Endothelial cell of umbilical vein (primary cell): ENCODE results near the gene GLYATL1B. TPM values are rescaled to one million over a fixed set of nuclear protein-coding genes. Genes with fewer than 3 reads are reported as not detected.

Experiments used
- BruUV-seq: library from RNA; stranded (reverse); fragments of 400-500 nt; replicated peaks from 2 replicates; lab custom pipeline; 2021; lab: Mats Ljungman, UMichigan
- CTCF ChIA-PET: fragments of 300-600, 350-600 bp; sonication (Branson Sonifier 250); formaldehyde crosslinking; loops from one replicate; lab custom pipeline; 2021; ENCODE audit warnings: antibody characterized with exemption, inconsistent platforms; lab: Charles Lee
- POLR2A ChIA-PET: fragments of 300-600, 350-600 bp; sonication (Branson Sonifier 250); formaldehyde crosslinking; loops from one replicate; lab custom pipeline; 2021; ENCODE audit warnings: antibody characterized with exemption, inconsistent platforms; lab: Charles Lee
- DNase-seq: peaks from one replicate; pipeline ENCODE4 v3.0.0-alpha.2; 2011; ENCODE audit warnings: low read depth, low spot score
- FAIRE-seq: peaks from 2 replicates; lab custom pipeline; 2011; peaks lifted over from hg19 to GRCh38; lab: Jason Lieb, UNC
- H2AFZ ChIP-seq: 2 replicates; pipeline ENCODE4 v1.6.0; 2012; ENCODE audit warnings: low read depth, low read length, control low read depth, inconsistent platforms
- H3K27ac ChIP-seq: 2 replicates; pipeline ENCODE4 v1.5.1; 2011; ENCODE audit warnings: low read depth, mild to moderate bottlenecking, control low read depth, low read length, moderate library complexity; ENCODE audit not compliant: insufficient read depth
- H3K27me3 ChIP-seq, 2 experiments: 2 replicates each; pipeline versions ENCODE4 v1.6.0 to v1.6.1; 2011; ENCODE audit warnings: low read length in 2 of 2, mixed read lengths in 1 of 2; ENCODE audit not compliant: control insufficient read depth in 2 of 2, insufficient read depth in 2 of 2
- H3K36me3 ChIP-seq, 2 experiments: 2 replicates in 1 of 2; 3 replicates in 1 of 2; pipeline ENCODE4 v1.5.1; 2011; ENCODE audit warnings: low read length in 2 of 2, mild to moderate bottlenecking in 1 of 2, moderate library complexity in 1 of 2; ENCODE audit not compliant: control insufficient read depth in 2 of 2, insufficient read depth in 2 of 2; ENCODE audit errors: extremely low read depth in 1 of 2
- H3K4me1 ChIP-seq: 3 replicates; pipeline ENCODE4 v1.5.1; 2011; ENCODE audit warnings: mild to moderate bottlenecking, low read length; ENCODE audit not compliant: control insufficient read depth, insufficient read depth; ENCODE audit errors: extremely low read depth
- H3K4me2 ChIP-seq: 2 replicates; pipeline ENCODE4 v1.6.1; 2011; ENCODE audit warnings: low read length, control low read depth, mixed read lengths; ENCODE audit not compliant: insufficient read depth
- H3K4me3 ChIP-seq, 3 experiments: fragments of 200-600 bp in 1 of 3; sonication (generic), shearing (Covaris generic) in 1 of 3; replicated peaks in 1 of 3; 2 replicates each; pipeline ENCODE4 v1.5.1; 2011 to 2016; ENCODE audit warnings: control low read depth in 3 of 3, low read length in 3 of 3, mild to moderate bottlenecking in 2 of 3, inconsistent platforms in 1 of 3, low read depth in 1 of 3, moderate library complexity in 1 of 3; ENCODE audit not compliant: insufficient read depth in 1 of 3
- H3K79me2 ChIP-seq: 2 replicates; pipeline ENCODE4 v1.6.0; 2012; ENCODE audit warnings: low read length, inconsistent platforms; ENCODE audit not compliant: control insufficient read depth, insufficient read depth
- H3K9ac ChIP-seq: replicated peaks from 2 replicates; pipeline ENCODE3; 2011; ENCODE audit warnings: low read length, control low read depth; ENCODE audit not compliant: insufficient read depth; ENCODE audit errors: extremely low read depth
- H3K9me1 ChIP-seq: replicated peaks from 3 replicates; pipeline ENCODE4 v1.6.0; 2011; ENCODE audit warnings: mild to moderate bottlenecking, low read length; ENCODE audit not compliant: control insufficient read depth, insufficient read depth; ENCODE audit errors: extremely low read depth
- H3K9me3 ChIP-seq: replicated peaks from 2 replicates; pipeline ENCODE4 v1.5.1; 2012; ENCODE audit warnings: low read length, inconsistent platforms; ENCODE audit not compliant: control insufficient read depth, insufficient read depth
- H4K20me1 ChIP-seq: replicated peaks from 2 replicates; pipeline ENCODE3; 2011; ENCODE audit warnings: mild to moderate bottlenecking, low read length; ENCODE audit not compliant: control insufficient read depth, insufficient read depth; ENCODE audit errors: extremely low read depth
- MYC ChIP-seq: IDR thresholded peaks from one replicate; pipeline ENCODE4 v1.6.1; 2011; ENCODE audit warnings: mild to moderate bottlenecking, low read depth, low read length
- POLR2AphosphoS5 ChIP-seq: IDR thresholded peaks from 2 replicates; pipeline ENCODE4 v1.6.1; 2012; ENCODE audit warnings: low read depth, mild to moderate bottlenecking, control low read depth, low read length, moderate library complexity; ENCODE audit not compliant: insufficient read depth
- dilution Hi-C: fragments of 300-500 bp; cut with MboI; formaldehyde crosslinking; loops from one replicate; pipeline ENCODE4 v1.15.0; 2019; ENCODE audit warnings: low sequenced_read_pairs; ENCODE audit not compliant: extremely low pct_ligation_motif_present
- intact Hi-C: fragments of 100-400 bp; cut with micrococcal nuclease; formaldehyde crosslinking; loops from one replicate; pipeline ENCODE4 v1.10.0; 2022
- polyA plus RNA-seq, 4 experiments: library from polyadenylated mRNA; depleted of rRNA in 3 of 4; stranded (reverse) in 3 of 4; unstranded in 1 of 4; fragments of >200 nt; gene quantifications; 2 replicates each; pipeline versions ENCODE4 v1.2.1 to v1.2.3, GENCODE V29; 2011 to 2012; ENCODE audit warnings: missing spikeins in 1 of 4
- total RNA-seq: library from RNA; stranded (reverse); gene quantifications from 2 replicates; pipeline ENCODE4 v1.2.3, GENCODE V29; 2021

GLYATL1B gene
- total and polyA plus RNA-seq, 2 donors (not counting 3 experiments of a cell fraction or from before 2014, with no cell fraction given), result not detected

DNA sequence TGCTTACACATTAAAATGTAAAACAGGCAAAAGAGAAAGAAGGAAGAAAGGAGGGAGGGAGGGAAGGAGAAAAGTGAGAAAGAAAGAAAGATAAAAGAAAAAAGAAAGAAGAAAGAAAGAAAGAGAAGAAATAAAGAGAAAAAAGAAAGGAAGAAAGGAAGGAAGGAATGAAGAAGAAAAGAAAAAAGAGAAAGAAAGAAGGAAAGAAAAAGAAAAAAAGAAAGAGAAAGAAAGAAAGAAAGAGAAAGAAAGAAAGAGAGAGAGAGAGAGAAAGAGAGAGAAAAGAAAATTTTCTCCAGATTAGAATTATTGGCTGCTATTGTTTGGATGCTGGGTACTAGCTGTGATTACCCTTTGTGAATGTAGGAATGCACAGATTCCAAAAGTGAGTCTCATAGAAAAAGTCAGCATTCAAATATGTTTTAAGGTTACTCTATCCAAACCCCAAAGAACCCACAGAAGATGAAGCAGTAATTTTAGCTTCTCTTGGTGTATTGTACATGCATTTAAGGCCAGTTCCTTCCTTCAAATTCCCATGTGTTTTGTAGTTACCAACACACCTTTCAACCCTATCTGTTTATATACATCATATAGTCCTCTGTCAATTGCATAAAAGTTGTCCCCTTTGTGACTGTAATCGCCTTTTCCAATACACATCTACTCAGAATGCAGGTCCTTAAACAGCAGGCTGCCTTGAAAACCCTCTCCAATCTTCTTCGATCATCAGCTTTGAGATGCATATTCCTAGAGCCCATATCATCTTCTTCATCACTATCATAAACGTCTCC, 55.8 kb downstream of the GLYATL1B start:
- H3K79me2 ChIP-seq, result peaks cover 19% of the 10 kb centered on the region
- no peaks in the 10 kb centered on the region for H3K9me3 ChIP-seq
- no peaks in the 10 kb centered on the region for H3K36me3 ChIP-seq
- no peak for DNase-seq
- peak overlapping the region; percentile 10 for H3K27ac ChIP-seq
- TSS peak; percentile 35 for BruUV-seq
- H3K4me3 ChIP-seq, result peak overlapping the region; percentile 69 to 90 (median 74)
- H3K9ac ChIP-seq, result peak overlapping the region; percentile 85
- peak overlapping the region; percentile 78 for H2AFZ ChIP-seq
- H3K27me3 ChIP-seq, result no peaks in the 10 kb centered on the region
- H3K4me1 ChIP-seq, result peaks cover 32% of the 10 kb centered on the region
- dilution Hi-C loops (no loop called here), intact Hi-C loops (loop anchor here (1.0 to 5.0 kb wide), 5 partner anchors 16 to 1365 kb away; partner anchors contain the start of gene FAM111B)
- peak overlapping the region; percentile 95 for H3K4me2 ChIP-seq
- no peak for FAIRE-seq
- CTCF ChIA-PET, result interaction anchor here (0.8 to 6.0 kb wide), 13 partner anchors 9 to 489 kb away, joined by 3 to 66 read pairs (median 4); partner anchors contain the start of genes DTX4 and FAM111B
- TF ChIP-seq MYC (no peak), POLR2AphosphoS5 (no peak)
- H4K20me1 ChIP-seq, result no peaks in the 10 kb centered on the region
- H3K9me1 ChIP-seq, result no peaks in the 10 kb centered on the region
- POLR2A ChIA-PET, result interaction anchor here (1.0 to 1.2 kb wide), 2 partner anchors 16 to 38 kb away, joined by 3 to 6 read pairs; no protein-coding TSS in a partner anchor
